NCI-H2029 treated with DMSO at 0.1 percent for 48 hours (cell line): ENCODE data around the gene ZEB1.
A peak's percentile ranks its signal among the peaks of the same experiment; 100 is the strongest.
"Not testable (repeated sequence)": the region's sequence is repeated elsewhere in the genome, so short reads cannot be mapped to it uniquely, and the experiment has no call there.

ENCODE experiments used
- DNase-seq: peaks from one replicate; lab custom pipeline; 2025; lab: John Stamatoyannopoulos, UW

ZEB1 gene

GRCh38 chr10:31318382-31318853 is 598 bp upstream of the ZEB1 start:
- no peak for DNase-seq

GRCh38 chr10:31319602-31320549 is 860 bp downstream of the ZEB1 start:
- DNase-seq = no peak

GRCh38 chr10:31320550-31321211 is 1.7 kb downstream of the ZEB1 start:
- peak; percentile 4 for DNase-seq

- DNase-seq = no peak
These were observed 2.5 kb downstream of the ZEB1 start for GRCh38 chr10:31321396-31321941.

GRCh38 chr10:31322647-31323046 is 3.6 kb downstream of the ZEB1 start:
- no peak for DNase-seq

GRCh38 chr10:31340343-31340742 is 21.3 kb downstream of the ZEB1 start:
- DNase-seq = peak; percentile 23

GRCh38 chr10:31341552-31341951 is 22.5 kb downstream of the ZEB1 start:
- DNase-seq = no peak

GRCh38 chr10:31343009-31343408 is 24.0 kb downstream of the ZEB1 start:
- DNase-seq = no peak

GRCh38 chr10:31343551-31343950 is 24.5 kb downstream of the ZEB1 start:
- DNase-seq = no peak

GRCh38 chr10:31345886-31346285 is 26.9 kb downstream of the ZEB1 start:
- no peak for DNase-seq

GRCh38 chr10:31346953-31347352 is 27.9 kb downstream of the ZEB1 start:
- no peak for DNase-seq

GRCh38 chr10:31347705-31348104 is 28.7 kb downstream of the ZEB1 start:
- DNase-seq = no peak

- no peak for DNase-seq
These were observed 31.9 kb downstream of the ZEB1 start for GRCh38 chr10:31350891-31351290.

- no peak for DNase-seq
These were observed 33.6 kb downstream of the ZEB1 start for GRCh38 chr10:31352436-31353226.

- no peak for DNase-seq
These were observed 34.6 kb downstream of the ZEB1 start for GRCh38 chr10:31353574-31353973.

GRCh38 chr10:31358688-31359330 is 39.8 kb downstream of the ZEB1 start:
- DNase-seq = no peak

GRCh38 chr10:31359979-31360378 is 41.0 kb downstream of the ZEB1 start:
- peak; percentile 32 for DNase-seq

GRCh38 chr10:31361475-31361874 is 42.5 kb downstream of the ZEB1 start:
- DNase-seq = not testable (repeated sequence)

GRCh38 chr10:31362023-31362641 is 43.1 kb downstream of the ZEB1 start:
- no peak for DNase-seq

- not testable (repeated sequence) for DNase-seq
These were observed 44.7 kb downstream of the ZEB1 start for GRCh38 chr10:31363696-31364095.

GRCh38 chr10:31364238-31364637 is 45.2 kb downstream of the ZEB1 start:
- not testable (repeated sequence) for DNase-seq
